NCI-H2196 (cell line): ENCODE measurements around the gene MAN1A1.

ENCODE experiments used
- DNase-seq: peaks from one replicate; lab custom pipeline; 2025; ENCODE audit not compliant: unreplicated experiment; lab: John Stamatoyannopoulos, UW

Gene MAN1A1

DNA sequence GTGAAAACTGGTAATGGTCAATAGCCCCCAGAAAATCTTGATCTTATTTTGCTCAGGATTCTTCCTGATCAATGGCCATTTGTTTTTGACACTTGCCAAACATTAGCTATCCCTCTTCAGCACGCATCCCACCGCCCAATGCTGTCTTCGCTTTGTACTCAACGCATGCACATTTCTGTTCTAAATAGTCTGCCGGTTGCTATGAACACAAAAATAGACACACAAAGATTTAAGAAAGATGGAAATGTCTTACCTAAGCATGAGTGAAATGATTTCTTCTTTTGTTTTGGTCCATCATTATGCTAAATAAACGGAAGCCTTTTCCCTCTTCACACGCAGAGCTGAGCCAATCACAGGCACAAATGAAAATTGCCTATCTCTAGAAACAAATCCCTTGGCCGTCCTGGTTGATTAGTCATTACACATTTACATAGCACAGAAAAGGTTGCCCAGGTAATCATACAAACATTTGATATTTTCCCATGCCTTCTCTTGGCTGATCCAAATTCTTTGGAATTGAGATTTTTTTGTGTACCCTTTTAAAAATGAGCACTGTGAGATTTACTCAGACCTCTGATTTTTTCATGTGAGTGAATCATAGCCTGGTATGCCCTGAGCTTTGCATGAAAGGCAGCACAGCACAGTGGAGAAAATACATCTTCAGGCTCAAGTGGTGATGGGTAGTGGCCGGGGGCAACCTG lies 200.6 kb downstream of the MAN1A1 start:
- DNase-seq, result no peak

DNA sequence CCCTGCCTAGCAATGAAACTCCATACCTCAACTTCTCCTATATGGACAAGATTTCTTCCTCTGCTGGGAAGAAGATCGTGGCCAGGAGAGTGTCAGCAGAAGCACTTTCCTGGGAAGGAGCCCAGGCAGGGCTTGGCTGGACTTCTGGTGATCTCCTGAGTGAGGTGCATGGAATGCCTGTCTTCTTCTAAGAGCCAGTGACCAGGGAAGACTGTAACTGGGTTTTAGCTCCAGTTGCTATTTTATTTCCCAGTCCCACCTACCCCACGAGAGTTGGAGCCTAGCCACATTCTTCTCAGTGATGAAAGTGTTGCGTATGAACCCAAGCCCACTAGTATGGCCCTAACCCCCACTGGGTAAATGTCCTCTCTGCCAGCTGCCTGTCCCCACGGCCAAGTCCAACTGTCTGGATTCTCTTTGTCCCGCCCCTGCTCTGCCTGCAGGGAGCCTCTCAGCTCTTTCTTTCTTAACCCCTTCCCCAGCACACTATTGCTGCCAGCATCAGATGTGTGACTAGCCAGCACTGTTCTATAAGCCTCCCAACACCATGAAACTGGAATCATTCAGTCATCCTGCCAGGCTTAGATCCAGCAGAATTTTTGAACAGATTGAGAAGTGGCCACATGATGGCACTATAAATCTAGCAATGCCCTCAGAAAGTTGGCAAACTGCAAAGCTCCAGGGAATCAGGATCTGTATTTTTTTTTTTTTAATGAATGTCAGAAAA lies 201.3 kb downstream of the MAN1A1 start:
- peak; percentile 41 for DNase-seq

GRCh38 chr6:119147101-119148053 lies 202.2 kb downstream of the MAN1A1 start:
- DNase-seq, result no peak

DNA sequence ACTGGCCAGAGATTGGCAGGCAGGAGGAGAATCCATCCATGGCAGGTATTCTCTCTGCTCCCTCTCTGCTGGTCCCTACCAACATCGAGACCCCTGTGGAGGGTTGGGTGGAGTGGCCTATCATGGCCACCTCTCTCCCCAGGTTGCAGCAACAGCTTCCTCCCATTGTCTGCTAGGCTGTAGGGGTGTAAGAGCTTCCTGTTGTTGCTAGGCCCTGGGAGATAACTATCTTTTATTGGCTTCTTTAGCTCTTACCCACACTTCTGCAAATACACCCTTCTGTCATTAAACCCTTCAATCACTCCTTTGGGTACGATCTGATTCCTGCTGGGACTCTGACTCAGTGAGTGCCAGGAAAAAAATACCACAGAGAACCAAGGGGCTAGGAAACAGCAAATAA lies 204.4 kb downstream of the MAN1A1 start:
- no peak for DNase-seq

GRCh38 chr6:119142637-119143036 lies 206.9 kb downstream of the MAN1A1 start:
- no peak for DNase-seq

GRCh38 chr6:119142041-119142440 lies 207.5 kb downstream of the MAN1A1 start:
- no peak for DNase-seq

DNA sequence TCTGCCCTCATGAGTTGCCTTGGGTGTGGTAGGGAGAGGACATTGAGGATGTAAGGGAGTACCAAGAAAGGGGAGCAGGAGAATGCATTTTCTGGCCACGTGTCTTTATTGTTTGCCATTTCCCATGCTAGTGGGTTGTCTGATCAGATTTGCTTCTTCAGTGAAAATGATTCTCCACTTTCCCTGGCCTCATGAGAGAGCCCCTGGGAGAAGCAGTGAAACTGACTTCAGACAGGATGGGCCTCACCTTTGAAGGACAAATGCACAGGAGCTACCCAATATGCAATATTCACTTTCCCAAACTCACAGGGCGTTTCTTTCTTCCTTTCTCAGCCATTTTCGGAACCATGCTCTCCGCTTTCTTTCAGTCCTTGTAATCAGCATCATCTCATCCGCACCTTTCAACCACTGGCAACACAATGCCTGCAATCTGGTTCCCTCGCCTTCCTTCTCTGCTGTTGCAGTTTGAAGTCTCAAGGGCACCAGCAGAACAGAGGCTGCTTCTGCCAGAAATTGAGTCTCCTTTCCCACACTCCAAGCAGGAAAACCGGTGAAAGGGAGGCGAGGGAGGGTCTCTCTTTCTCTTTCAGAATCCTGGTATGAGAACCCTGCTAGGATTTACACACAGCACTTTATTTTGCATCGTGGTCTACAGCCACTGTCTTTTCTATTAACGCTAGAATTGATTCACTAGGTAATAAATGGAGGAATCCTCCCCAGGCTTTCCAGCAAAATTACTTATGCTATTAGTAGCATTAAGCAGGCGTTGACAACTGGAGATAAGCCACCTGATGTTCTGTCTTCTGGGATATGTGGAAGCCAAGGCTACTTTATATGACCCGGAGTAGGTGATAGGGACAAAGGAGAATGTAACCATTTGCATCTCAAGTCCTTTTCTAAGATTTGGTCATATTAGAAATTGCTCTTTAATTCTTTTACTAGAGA lies 209.1 kb downstream of the MAN1A1 start:
- DNase-seq, result no peak

- no peak for DNase-seq
Measured at GRCh38 chr6:119138906-119139541, 210.5 kb downstream of the MAN1A1 start.

DNA sequence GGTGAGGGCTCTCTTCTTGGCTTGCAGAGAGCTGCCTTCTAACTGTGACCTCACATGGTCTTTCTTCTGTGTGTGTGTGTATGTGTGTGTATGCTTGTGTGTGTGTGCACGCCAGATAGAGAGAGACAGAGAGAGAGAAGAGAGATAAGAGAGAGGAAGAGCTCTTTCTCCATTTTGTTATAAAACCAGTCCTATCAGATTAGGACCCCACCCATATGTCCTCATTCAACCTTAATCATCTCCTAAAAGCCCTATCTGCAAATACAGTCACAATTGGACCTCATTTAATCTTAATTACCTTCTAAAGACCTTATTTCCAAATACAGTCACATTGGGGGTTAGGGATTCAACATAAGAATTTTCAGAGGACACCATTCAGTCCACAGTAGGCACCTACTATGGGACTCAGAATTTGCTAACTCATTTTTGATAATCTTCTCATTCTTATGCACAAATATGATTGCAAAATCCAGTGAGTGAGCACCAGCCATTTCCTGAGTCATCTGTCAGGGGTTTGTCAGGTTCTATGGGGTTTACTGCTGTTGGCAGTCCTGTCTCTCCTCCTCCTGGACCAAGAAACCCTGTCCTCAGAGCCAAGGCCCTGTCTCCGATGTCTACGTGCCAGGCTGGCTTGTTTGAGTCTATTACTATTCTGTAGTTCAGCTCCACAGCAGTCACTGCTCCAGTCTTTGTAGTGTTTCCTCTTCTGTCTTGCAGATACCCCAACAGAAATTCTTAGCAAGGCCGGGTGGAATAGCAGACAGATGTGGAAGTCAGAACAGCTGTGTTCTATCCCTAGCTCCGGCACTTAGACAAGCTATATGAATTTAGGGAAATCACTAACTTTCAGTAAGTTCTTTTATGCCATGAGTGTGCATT lies 212.1 kb downstream of the MAN1A1 start:
- DNase-seq, result no peak

DNA sequence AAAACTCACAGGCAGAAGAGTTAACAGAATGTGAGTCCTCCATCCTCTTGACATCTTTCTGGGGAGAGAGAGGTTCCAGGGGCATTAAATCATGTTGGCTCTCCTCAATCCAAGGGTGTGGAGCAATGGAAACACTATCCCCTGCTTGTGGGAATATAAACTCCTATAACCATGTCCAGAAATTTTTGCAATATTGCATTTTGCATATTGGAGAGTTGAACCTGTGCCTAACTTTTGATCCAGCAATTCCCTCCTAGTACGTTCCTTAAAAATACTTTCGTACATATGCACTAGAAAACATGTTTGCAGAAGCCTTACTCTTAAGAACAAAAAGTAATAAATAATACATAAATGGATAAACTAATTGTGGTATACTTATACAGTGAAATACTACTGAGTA lies 214.8 kb downstream of the MAN1A1 start:
- DNase-seq, result no peak

- no peak for DNase-seq
Measured at GRCh38 chr6:119133400-119133799, 216.2 kb downstream of the MAN1A1 start.

DNA sequence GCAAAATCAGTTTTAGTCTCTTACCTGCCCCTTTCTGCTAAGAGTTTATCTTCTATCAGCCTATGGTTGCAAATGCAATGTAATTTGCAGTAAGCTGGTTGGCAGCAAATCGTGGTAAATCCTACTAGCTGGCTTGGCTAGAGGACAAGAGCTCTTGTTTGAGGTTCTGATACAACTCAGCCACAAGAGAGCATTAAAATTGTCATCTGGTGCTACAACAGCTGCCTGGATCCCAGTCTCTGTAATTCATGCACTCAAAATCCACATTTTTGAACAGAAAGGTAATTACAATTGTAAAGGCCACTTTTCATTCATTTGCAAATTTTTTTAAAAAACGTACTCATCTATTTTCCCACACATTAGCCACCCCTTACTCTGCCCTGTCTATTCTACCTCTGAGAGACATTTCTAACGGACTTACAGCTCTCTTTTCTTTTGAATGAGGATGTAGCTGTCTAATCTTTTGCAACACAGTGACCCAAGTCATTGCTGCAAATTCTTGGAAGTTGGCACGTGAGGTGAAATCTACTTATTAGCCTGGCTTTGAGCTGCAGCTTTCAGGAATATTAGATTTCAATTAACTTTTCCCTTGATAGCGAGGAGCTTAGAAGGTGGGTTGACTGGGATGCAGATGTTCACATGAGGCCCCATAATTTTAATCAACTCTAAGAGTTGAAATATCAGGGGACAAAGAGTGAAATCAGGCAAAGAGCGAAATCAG lies 217.1 kb downstream of the MAN1A1 start:
- DNase-seq, result no peak

DNA sequence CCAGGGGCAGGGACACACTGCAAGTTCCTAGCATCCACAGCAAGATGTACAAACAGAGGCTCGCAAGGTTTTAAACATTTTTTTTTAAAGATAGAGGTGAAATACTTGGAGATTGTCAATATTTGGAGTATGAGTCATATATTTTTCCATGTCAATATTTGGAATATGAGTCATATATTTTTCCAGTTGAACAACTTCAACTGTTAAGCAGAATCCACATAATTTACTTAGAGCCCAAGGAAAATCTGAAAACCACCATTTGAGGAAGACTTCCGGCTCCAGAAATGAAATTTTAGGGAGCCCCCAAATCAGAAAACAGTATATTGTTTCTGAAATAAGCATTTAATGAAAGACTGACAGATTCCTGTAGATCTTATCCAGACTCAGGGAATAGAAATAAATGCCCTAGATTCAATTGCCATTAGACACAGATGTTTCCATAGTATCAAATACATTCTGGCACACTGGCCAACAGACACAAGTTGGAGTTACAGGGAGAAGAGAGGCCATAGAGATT lies 219.5 kb downstream of the MAN1A1 start:
- peak; percentile 18 for DNase-seq

- peak; percentile 71 for DNase-seq
Measured at GRCh38 chr6:119129148-119129967, 220.2 kb downstream of the MAN1A1 start.

GRCh38 chr6:119128252-119128912 lies 221.2 kb downstream of the MAN1A1 start:
- no peak for DNase-seq

GRCh38 chr6:119127627-119128026 lies 221.9 kb downstream of the MAN1A1 start:
- DNase-seq, result no peak
